PFSK-1 (cell line): ENCODE data around the gene KRT86.

Source experiments
- FOXP2 ChIP-seq: optimal IDR thresholded peaks from 2 replicates; pipeline ENCODE3; 2011; ENCODE audit warnings: borderline replicate concordance, control low read depth, inconsistent platforms; ENCODE audit not compliant: insufficient read depth; ENCODE audit errors: extremely low read length, extremely low read depth
- POLR2AphosphoS5 ChIP-seq: IDR thresholded peaks from 2 replicates; pipeline ENCODE4 v1.6.1; 2012; ENCODE audit warnings: low read depth, mild to moderate bottlenecking, control low read depth, low read length, moderate library complexity
- REST ChIP-seq, 2 experiments: IDR thresholded peaks; 2 replicates each; pipeline versions ENCODE4 v1.6.1 to v1.8.0; 2011 to 2012; ENCODE audit warnings: low read depth in 2 of 2, low read length in 2 of 2, control low read depth in 1 of 2, inconsistent platforms in 1 of 2, mild to moderate bottlenecking in 1 of 2, moderate library complexity in 1 of 2; ENCODE audit not compliant: insufficient read depth in 1 of 2
- SIN3A ChIP-seq: IDR thresholded peaks from 2 replicates; pipeline ENCODE4 v1.6.1; 2012; ENCODE audit warnings: mild to moderate bottlenecking, low read length, moderate library complexity, borderline replicate concordance; ENCODE audit not compliant: insufficient read depth
- TAF1 ChIP-seq: IDR thresholded peaks from 2 replicates; pipeline ENCODE4 v1.6.1; 2012; ENCODE audit warnings: low read length, control low read depth, borderline replicate concordance; ENCODE audit not compliant: insufficient read depth

Gene KRT86

GRCh38 chr12:52351196-52352059 is 77.0 kb downstream of the KRT86 start:
- no peak for TF ChIP-seq REST (IDR thresholded peaks at IDR 0.05; ENCODE audit: insufficient read depth in 1 of 2, low read depth in 2 of 2, low read length in 2 of 2)
- no peak for TF ChIP-seq TAF1
- TF ChIP-seq SIN3A: no peak
- TF ChIP-seq POLR2AphosphoS5: no peak
- TF ChIP-seq FOXP2: no peak

- TF ChIP-seq FOXP2 (no peak), REST (IDR thresholded peaks at IDR 0.05; ENCODE audit: insufficient read depth in 1 of 2, low read depth in 2 of 2, low read length in 2 of 2) (no peak), TAF1 (no peak), POLR2AphosphoS5 (no peak), SIN3A (no peak)
Measured at GRCh38 chr12:52352951-52353350, 78.5 kb downstream of the KRT86 start.

- TF ChIP-seq TAF1 (no peak), POLR2AphosphoS5 (no peak), REST (IDR thresholded peaks at IDR 0.05; ENCODE audit: insufficient read depth in 1 of 2, low read depth in 2 of 2, low read length in 2 of 2) (no peak), FOXP2 (no peak), SIN3A (no peak)
Measured at GRCh38 chr12:52353766-52354165, 79.3 kb downstream of the KRT86 start.

- no peak for TF ChIP-seq TAF1
Measured at GRCh38 chr12:52354200-52354599, 79.8 kb downstream of the KRT86 start.

GRCh38 chr12:52355176-52355575 is 80.7 kb downstream of the KRT86 start:
- no peak for TF ChIP-seq TAF1
- TF ChIP-seq FOXP2: no peak
- no peak for TF ChIP-seq POLR2AphosphoS5
- no peak for TF ChIP-seq SIN3A
- TF ChIP-seq REST (IDR thresholded peaks at IDR 0.05; ENCODE audit: insufficient read depth in 1 of 2, low read depth in 2 of 2, low read length in 2 of 2): no peak
